Prostate gland (tissue), 2 donors: Measurements from ENCODE around the gene PCDH9.

ENCODE experiments used
- CTCF ChIP-seq, 4 experiments: fragments of 200-600 bp in 2 of 4; fragments of 450-650 bp in 2 of 4; sonication (generic) in 2 of 4; IDR thresholded peaks; 1 replicate in 3 of 4; 2 replicates in 1 of 4; pipeline ENCODE4 v1.5.1; 2016 to 2019; ENCODE audit warnings: antibody characterized with exemption in 4 of 4, mild to moderate bottlenecking in 2 of 4, moderate library complexity in 2 of 4
- POLR2A ChIP-seq: fragments of 450-650 bp; IDR thresholded peaks from one replicate; pipeline ENCODE4 v1.6.1; 2016; ENCODE audit warnings: antibody characterized with exemption, mild to moderate bottlenecking
- POLR2AphosphoS5 ChIP-seq: sonication (generic); formaldehyde crosslinking; IDR thresholded peaks from one replicate; pipeline ENCODE4 v1.6.1; 2017; ENCODE audit warnings: antibody characterized with exemption

- TF ChIP-seq CTCF (IDR thresholded peaks at IDR 0.05) (no peak), POLR2A (no peak), POLR2AphosphoS5 (no peak)
Observed at GRCh38 chr13:66537417-66537816, 692.7 kb downstream of the PCDH9 start.
